Neural cell (in vitro differentiated cells): ENCODE results near the gene SPDYE1. TPM values are rescaled to one million over a fixed set of nuclear protein-coding genes. Genes with fewer than 3 reads are reported as not detected.
"Not testable (repeated sequence)": the region's sequence is repeated elsewhere in the genome, so short reads cannot be mapped to it uniquely, and the experiment has no call there.

ENCODE experiments used
- H2AFZ ChIP-seq: fragments of 200-600, 300-800 bp; sonication (generic), shearing (Covaris generic); 2 replicates; pipeline ENCODE4 v1.6.0; 2014; ENCODE audit warnings: low read depth, mild to moderate bottlenecking, antibody characterized with exemption, low read length, moderate library complexity
- H3F3A ChIP-seq: fragments of 200-600 bp; shearing (Covaris generic); 2 replicates; pipeline ENCODE4 v1.6.1; 2016; ENCODE audit warnings: mild to moderate bottlenecking, moderate library complexity, mixed read lengths, antibody characterized with exemption, low read length; ENCODE audit not compliant: insufficient read depth, poor library complexity, severe bottlenecking
- H3K27ac ChIP-seq: fragments of 200-600, 300-800 bp; sonication (generic), shearing (Covaris generic); 2 replicates; pipeline ENCODE4 v1.5.1; 2014; ENCODE audit warnings: mild to moderate bottlenecking, low read length, moderate library complexity
- H3K27me3 ChIP-seq: fragments of 300-800, 200-600 bp; sonication (generic), shearing (Covaris generic); 2 replicates; pipeline ENCODE4 v1.6.0; 2014; ENCODE audit warnings: mild to moderate bottlenecking, low read depth, low read length, moderate library complexity; ENCODE audit not compliant: insufficient read depth
- H3K36me3 ChIP-seq: fragments of 300-800, 200-600 bp; sonication (generic), shearing (Covaris generic); 2 replicates; pipeline ENCODE4 v1.5.1; 2014; ENCODE audit warnings: mild to moderate bottlenecking, antibody characterized with exemption, low read length, moderate library complexity; ENCODE audit not compliant: insufficient read depth
- H3K4me2 ChIP-seq: fragments of 300-800, 200-600 bp; sonication (generic), shearing (Covaris generic); 2 replicates; pipeline ENCODE4 v1.6.0; 2014; ENCODE audit warnings: mild to moderate bottlenecking, low read length
- H3K4me3 ChIP-seq: fragments of 300-800, 200-600 bp; sonication (generic), shearing (Covaris generic); 2 replicates; pipeline ENCODE4 v1.5.1; 2014; ENCODE audit warnings: mild to moderate bottlenecking, low read length, moderate library complexity
- H3K79me2 ChIP-seq: fragments of 200-600 bp; shearing (Covaris generic); replicated peaks from 2 replicates; pipeline ENCODE4 v1.6.0; 2014; ENCODE audit warnings: mild to moderate bottlenecking, low read length, moderate library complexity; ENCODE audit not compliant: insufficient read depth
- H3K9ac ChIP-seq: fragments of 300-800, 200-600 bp; sonication (generic), shearing (Covaris generic); 2 replicates; pipeline ENCODE4 v1.6.1; 2016; ENCODE audit warnings: mild to moderate bottlenecking, low read length, mixed read lengths
- H3K9me2 ChIP-seq: fragments of 200-600 bp; shearing (Covaris generic); 2 replicates; pipeline ENCODE4 v1.6.1; 2016; ENCODE audit warnings: mild to moderate bottlenecking, low read length, mixed read lengths; ENCODE audit not compliant: insufficient read depth
- H3K9me3 ChIP-seq: fragments of 200-600, 300-800 bp; sonication (generic), shearing (Covaris generic); 2 replicates; pipeline ENCODE4 v1.6.1; 2016; ENCODE audit warnings: mild to moderate bottlenecking, mixed run types, low read length, moderate library complexity, mixed read lengths
- H4K20me1 ChIP-seq: fragments of 200-600 bp; shearing (Covaris generic); 2 replicates; pipeline ENCODE4 v1.6.1; 2016; ENCODE audit warnings: mild to moderate bottlenecking, mixed run types; ENCODE audit not compliant: insufficient read depth
- EP300 ChIP-seq: fragments of 450-650 bp; conservative IDR thresholded peaks from 2 replicates; pipeline ENCODE4 v1.6.1; 2014; ENCODE audit warnings: antibody characterized with exemption, mild to moderate bottlenecking, moderate library complexity; ENCODE audit not compliant: poor library complexity, severe bottlenecking
- EZH2 ChIP-seq: fragments of 200-600, 300-800 bp; shearing (Covaris generic), sonication (generic); IDR thresholded peaks from 2 replicates; pipeline ENCODE4 v1.6.1; 2014; ENCODE audit warnings: antibody characterized with exemption, low read length, borderline replicate concordance, mild to moderate bottlenecking; ENCODE audit not compliant: insufficient read depth, poor library complexity, severe bottlenecking
- MXI1 ChIP-seq: fragments of 450-650 bp; conservative IDR thresholded peaks from 2 replicates; pipeline ENCODE4 v1.6.1; 2014; ENCODE audit warnings: antibody characterized with exemption, mild to moderate bottlenecking; ENCODE audit not compliant: poor library complexity, severe bottlenecking
- POLR2AphosphoS5 ChIP-seq: IDR thresholded peaks from 2 replicates; pipeline ENCODE4 v1.6.1; 2012
- RAD21 ChIP-seq: fragments of 450-650 bp; conservative IDR thresholded peaks from 2 replicates; pipeline ENCODE4 v1.6.1; 2014; ENCODE audit warnings: antibody characterized with exemption, mild to moderate bottlenecking, moderate library complexity
- SMC3 ChIP-seq: fragments of 450-650 bp; conservative IDR thresholded peaks from 2 replicates; pipeline ENCODE4 v1.6.1; 2014; ENCODE audit warnings: antibody characterized with exemption, mild to moderate bottlenecking, moderate library complexity; ENCODE audit not compliant: poor library complexity
- TAF1 ChIP-seq: IDR thresholded peaks from 2 replicates; pipeline ENCODE4 v1.6.1; 2012; ENCODE audit warnings: low read depth
- polyA minus RNA-seq: library from RNA; depleted of rRNA, polyadenylated mRNA; stranded (reverse); fragments of >200 nt; gene quantifications from 2 replicates; pipeline ENCODE4 v1.2.3, GENCODE V29; 2014
- polyA plus RNA-seq: library from polyadenylated mRNA; depleted of rRNA; stranded (reverse); fragments of >200 nt; gene quantifications from 2 replicates; pipeline ENCODE4 v1.2.3, GENCODE V29; 2014
- TF ChIP-seq, protein P1 (sequence below): fragments of 450-650 bp; IDR thresholded peaks from 2 replicates; pipeline ENCODE4 v1.5.1; 2014; ENCODE audit warnings: antibody characterized with exemption, mild to moderate bottlenecking, moderate library complexity; ENCODE audit not compliant: poor library complexity, severe bottlenecking
- TF ChIP-seq, protein P2 (sequence below): IDR thresholded peaks from 2 replicates; pipeline ENCODE4 v1.6.1; 2012; ENCODE audit warnings: borderline replicate concordance

SPDYE1 gene, protein sequence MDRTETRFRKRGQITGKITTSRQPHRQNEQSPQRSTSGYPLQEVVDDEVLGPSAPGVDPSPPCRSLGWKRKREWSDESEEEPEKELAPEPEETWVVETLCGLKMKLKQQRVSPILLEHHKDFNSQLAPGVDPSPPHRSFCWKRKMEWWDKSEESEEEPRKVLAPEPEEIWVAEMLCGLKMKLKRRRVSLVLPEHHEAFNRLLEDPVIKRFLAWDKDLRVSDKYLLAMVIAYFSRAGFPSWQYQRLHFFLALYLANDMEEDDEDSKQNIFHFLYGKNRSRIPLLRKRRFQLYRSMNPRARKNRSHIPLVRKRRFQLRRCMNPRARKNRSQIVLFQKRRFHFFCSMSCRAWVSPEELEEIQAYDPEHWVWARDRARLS
- polyA plus RNA-seq (not detected in 2 replicates), polyA minus RNA-seq (not detected in 2 replicates)

DNA sequence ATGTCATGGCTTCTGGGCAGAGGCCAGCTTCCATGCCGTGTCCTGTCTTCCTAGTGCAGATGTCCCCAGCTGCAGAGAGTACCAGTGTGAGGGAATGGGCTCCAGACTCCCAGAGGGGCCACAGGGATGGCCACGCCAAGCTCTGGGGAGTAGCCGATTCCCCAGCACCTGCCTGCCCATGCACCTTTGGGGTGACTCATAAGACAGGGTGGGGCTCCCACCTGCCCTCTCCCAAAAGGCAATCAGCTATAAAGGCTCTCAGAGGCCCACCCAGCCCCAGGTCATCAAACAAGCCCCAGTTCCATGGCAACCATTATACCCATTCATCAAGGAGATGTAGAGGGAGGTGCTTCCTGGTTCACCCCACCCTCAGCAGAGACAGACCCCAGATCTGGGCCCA, at the start of gene SPDYE1:
Gene SPDYE1 (plus strand): TSS at position 366 of the 400 bp plus-strand sequence. CDS start 2,053 bp downstream, outside the sequence.
- H3K4me3 ChIP-seq, H4K20me1 ChIP-seq, H3K9me2 ChIP-seq, H3K4me2 ChIP-seq, H3K36me3 ChIP-seq, H3K9ac ChIP-seq, H3K27ac ChIP-seq, H3F3A ChIP-seq, H2AFZ ChIP-seq, H3K9me3 ChIP-seq, H3K79me2 ChIP-seq, H3K27me3 ChIP-seq: not testable (repeated sequence)

DNA sequence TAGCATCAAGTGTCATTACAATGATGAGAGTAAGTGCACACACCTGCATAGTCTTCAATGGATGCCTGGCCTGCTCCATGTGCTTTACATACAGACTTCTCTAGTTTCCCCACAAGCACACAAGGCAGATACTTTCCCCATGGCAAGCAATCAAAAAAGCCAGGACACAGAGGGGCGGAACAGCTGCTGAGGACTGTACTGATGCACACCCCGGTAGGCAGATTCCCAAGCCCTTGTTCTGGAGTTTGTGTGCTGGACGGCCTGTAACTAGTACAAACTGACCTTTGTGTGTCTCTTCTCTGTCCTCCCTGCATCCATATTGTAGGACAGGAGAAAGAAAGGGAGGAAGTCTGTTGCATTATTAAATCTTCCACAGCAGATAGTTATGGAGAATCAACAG, 45.7 kb upstream of the SPDYE1 start:
- H2AFZ ChIP-seq: no peak overlapping the region
- no peak overlapping the region for H3K27ac ChIP-seq
- H3K79me2 ChIP-seq: no peaks in the 10 kb centered on the region
- TF ChIP-seq RAD21: no peak
- TF ChIP-seq MXI1: no peak
- TF ChIP-seq, protein P1, sequence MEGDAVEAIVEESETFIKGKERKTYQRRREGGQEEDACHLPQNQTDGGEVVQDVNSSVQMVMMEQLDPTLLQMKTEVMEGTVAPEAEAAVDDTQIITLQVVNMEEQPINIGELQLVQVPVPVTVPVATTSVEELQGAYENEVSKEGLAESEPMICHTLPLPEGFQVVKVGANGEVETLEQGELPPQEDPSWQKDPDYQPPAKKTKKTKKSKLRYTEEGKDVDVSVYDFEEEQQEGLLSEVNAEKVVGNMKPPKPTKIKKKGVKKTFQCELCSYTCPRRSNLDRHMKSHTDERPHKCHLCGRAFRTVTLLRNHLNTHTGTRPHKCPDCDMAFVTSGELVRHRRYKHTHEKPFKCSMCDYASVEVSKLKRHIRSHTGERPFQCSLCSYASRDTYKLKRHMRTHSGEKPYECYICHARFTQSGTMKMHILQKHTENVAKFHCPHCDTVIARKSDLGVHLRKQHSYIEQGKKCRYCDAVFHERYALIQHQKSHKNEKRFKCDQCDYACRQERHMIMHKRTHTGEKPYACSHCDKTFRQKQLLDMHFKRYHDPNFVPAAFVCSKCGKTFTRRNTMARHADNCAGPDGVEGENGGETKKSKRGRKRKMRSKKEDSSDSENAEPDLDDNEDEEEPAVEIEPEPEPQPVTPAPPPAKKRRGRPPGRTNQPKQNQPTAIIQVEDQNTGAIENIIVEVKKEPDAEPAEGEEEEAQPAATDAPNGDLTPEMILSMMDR: no peak
- TF ChIP-seq POLR2AphosphoS5: no peak
- TF ChIP-seq SMC3: no peak
- TF ChIP-seq, protein P2, sequence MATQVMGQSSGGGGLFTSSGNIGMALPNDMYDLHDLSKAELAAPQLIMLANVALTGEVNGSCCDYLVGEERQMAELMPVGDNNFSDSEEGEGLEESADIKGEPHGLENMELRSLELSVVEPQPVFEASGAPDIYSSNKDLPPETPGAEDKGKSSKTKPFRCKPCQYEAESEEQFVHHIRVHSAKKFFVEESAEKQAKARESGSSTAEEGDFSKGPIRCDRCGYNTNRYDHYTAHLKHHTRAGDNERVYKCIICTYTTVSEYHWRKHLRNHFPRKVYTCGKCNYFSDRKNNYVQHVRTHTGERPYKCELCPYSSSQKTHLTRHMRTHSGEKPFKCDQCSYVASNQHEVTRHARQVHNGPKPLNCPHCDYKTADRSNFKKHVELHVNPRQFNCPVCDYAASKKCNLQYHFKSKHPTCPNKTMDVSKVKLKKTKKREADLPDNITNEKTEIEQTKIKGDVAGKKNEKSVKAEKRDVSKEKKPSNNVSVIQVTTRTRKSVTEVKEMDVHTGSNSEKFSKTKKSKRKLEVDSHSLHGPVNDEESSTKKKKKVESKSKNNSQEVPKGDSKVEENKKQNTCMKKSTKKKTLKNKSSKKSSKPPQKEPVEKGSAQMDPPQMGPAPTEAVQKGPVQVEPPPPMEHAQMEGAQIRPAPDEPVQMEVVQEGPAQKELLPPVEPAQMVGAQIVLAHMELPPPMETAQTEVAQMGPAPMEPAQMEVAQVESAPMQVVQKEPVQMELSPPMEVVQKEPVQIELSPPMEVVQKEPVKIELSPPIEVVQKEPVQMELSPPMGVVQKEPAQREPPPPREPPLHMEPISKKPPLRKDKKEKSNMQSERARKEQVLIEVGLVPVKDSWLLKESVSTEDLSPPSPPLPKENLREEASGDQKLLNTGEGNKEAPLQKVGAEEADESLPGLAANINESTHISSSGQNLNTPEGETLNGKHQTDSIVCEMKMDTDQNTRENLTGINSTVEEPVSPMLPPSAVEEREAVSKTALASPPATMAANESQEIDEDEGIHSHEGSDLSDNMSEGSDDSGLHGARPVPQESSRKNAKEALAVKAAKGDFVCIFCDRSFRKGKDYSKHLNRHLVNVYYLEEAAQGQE: no peak
- no peak for TF ChIP-seq TAF1
- TF ChIP-seq EP300: no peak
- no peak for TF ChIP-seq EZH2
- H3K9me2 ChIP-seq: no peaks in the 10 kb centered on the region
- H3K9me3 ChIP-seq: no peaks in the 10 kb centered on the region
- H3K36me3 ChIP-seq: no peaks in the 10 kb centered on the region
- no peak overlapping the region for H3K4me3 ChIP-seq
- H4K20me1 ChIP-seq: no peaks in the 10 kb centered on the region
- no peaks in the 10 kb centered on the region for H3F3A ChIP-seq
- no peak overlapping the region for H3K9ac ChIP-seq
- no peaks in the 10 kb centered on the region for H3K27me3 ChIP-seq
- H3K4me2 ChIP-seq: no peak overlapping the region
